Right lung (tissue), 5 donors: ENCODE data around the gene DYNLRB1. TPM values are rescaled to one million over a fixed set of nuclear protein-coding genes. Genes with fewer than 3 reads are reported as not detected.
A peak's percentile ranks its signal among the peaks of the same experiment; 100 is the strongest.

Experiments used
- DNase-seq, 2 donors: peaks; one replicate each; pipeline ENCODE4 v3.0.0-alpha.2; 2013
- polyA plus RNA-seq, 5 donors: library from polyadenylated mRNA; unstranded; fragments of 120-200 nt; gene quantifications; one replicate each; pipeline versions ENCODE4 v1.2.1 to v1.2.3, GENCODE V29; 2013; ENCODE audit warnings: inconsistent platforms in 1 of 5, low replicate concordance in 1 of 5; ENCODE audit not compliant: insufficient read length in 5 of 5, insufficient read depth in 1 of 5

The DYNLRB1 gene
- polyA plus RNA-seq, 5 donors, result 137 to 175 (median 150) TPM

DNA sequence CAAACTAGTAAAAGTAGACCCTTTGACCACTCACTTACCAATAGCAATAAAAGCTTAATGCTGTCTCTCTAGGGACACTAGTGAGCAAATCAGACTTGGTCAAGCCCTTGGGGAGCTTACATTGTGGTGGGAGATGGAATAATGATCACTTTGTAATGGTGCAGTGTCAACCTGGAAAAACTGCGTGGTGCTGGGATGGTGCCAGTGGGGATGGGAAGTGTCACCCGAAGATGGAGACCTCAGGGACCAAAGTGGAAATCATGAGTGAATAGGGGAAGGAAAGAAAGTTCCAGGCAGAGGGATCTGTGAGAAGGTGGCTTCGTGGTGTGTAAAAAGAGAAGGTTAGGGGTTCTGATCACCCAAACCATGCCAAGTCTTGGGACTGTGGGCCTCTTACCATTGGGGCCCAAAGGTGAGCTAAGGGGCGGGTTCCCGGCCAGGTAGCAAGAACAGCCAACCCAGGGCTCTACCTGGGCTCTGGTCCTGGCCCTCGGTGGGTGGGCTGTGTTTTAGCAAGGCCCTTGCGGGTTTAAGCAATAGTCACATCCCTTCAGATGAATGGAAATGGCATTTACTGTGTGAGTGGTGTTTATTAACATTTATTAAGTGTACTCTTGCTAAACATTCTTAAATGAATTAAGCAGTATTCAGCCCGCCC, 15.5 kb downstream of the DYNLRB1 start:
- DNase-seq, result no peak

- no peak for DNase-seq
These were observed 16.1 kb downstream of the DYNLRB1 start for GRCh38 chr20:34532320-34532719.

DNA sequence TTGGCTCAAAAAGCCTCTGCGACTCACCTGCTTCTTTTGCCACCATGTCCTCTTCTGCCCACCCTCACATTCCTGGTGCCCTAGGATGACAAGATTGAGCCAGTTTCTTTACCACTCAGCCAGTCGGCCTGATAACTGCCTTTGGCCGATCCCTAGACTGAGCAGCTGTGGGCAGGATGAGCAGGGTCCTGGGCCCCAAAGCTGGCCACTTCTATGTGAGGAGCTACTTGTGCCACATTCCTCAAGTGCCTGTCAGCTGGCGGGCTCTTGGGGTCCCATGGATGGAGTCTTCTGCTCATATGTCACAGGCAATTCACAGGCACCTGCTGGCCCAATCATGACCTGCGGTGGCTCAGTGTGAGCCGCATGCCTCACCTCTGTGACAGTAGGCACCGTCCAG, 16.5 kb downstream of the DYNLRB1 start:
- no peak for DNase-seq

- no peak for DNase-seq
These were observed 18.4 kb downstream of the DYNLRB1 start for GRCh38 chr20:34534391-34535165.

DNA sequence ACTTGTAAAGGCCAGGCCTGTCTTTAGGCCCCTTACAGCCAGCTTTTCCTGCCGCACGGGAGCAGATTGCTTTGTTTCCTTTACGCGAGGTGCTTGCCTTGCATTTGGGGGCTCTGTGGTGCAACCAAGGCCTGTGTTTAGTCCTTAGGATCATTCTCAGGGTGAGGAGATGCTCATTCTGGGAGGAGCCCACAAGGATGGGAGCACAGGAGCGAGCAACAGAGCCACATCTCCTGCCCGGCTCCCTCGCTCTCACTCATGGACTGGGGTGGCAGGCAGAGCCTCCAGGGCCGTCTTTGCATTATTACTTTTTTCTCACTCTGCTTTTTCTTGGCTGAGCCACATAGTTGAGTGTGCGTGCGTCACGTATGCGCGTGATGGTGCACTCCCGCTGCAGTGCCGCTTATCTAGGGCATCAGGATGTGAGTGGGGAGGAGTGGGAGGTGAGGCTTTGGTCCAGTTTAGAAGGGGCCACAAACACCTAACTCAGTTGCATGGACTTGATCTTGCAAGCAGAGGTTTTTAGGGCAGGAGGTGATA, 19.1 kb downstream of the DYNLRB1 start:
- DNase-seq, result no peak

- DNase-seq, result no peak
These were observed 19.6 kb downstream of the DYNLRB1 start for GRCh38 chr20:34535857-34536256.

DNA sequence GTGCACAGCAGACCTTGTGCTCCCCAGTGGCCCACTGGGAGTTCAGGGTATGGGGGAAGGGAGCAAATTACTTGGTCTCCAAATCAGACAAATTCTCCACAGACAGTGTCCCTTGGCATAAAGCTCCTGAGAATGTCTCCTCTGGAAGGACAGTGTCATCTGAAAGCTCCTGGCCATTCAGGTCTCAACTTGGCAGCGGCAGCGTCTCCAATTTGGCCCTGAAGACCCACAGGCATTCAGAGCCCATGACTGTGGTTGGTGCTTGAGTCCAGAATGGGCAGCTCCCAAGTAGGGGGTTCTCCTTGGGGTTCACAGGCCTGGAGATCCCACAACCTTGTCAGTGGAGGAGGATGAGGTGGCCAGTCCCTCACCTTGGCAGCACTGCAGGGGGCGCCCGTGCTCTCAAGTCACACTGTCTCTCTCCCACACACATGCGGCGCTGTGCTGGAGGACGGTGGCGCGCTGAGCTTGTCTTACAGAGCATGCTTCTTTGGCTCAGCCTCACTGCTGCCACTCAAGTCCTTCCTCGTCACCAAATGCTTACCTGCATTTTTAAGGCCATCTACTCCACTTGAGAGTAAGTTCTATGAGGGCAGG, 20.7 kb downstream of the DYNLRB1 start:
- DNase-seq, result no peak

GRCh38 chr20:34537651-34538050, 21.4 kb downstream of the DYNLRB1 start:
- DNase-seq, result no peak

GRCh38 chr20:34538671-34539123, 22.5 kb downstream of the DYNLRB1 start:
- no peak for DNase-seq

- no peak for DNase-seq
These were observed 23.5 kb downstream of the DYNLRB1 start for GRCh38 chr20:34539756-34540155.

DNA sequence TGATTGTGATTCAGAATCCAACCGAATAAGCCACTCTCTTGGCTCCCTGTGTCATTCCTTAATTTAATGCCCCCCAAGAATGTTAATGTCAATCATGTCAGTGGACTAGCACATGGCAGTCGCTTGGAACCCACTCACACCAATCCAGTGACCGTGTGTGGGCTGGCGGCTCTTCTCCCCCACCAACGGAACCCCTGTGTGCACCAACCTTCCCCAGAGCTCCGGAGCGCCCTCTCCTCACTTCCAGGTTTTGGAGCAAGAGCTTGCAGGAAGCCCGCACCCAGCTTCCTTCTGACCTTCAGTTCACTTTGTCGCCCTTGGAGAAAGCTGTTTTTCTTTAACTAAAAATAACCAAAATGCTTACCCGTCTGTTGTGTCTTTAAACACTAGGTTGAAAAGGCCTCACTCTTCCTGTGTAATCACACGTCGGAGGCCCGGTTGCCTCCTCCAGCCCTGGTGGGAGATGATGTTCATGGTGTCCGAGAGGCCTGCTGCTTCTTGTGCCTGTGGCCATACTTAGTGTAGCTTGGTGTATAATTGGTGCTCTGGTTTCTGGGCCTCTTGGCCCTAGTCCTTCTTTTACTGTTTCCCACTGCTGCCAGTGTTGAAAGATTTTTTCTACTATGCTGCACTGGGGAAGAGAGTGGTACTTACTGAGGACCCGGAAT, 24.5 kb downstream of the DYNLRB1 start:
- no peak for DNase-seq

DNA sequence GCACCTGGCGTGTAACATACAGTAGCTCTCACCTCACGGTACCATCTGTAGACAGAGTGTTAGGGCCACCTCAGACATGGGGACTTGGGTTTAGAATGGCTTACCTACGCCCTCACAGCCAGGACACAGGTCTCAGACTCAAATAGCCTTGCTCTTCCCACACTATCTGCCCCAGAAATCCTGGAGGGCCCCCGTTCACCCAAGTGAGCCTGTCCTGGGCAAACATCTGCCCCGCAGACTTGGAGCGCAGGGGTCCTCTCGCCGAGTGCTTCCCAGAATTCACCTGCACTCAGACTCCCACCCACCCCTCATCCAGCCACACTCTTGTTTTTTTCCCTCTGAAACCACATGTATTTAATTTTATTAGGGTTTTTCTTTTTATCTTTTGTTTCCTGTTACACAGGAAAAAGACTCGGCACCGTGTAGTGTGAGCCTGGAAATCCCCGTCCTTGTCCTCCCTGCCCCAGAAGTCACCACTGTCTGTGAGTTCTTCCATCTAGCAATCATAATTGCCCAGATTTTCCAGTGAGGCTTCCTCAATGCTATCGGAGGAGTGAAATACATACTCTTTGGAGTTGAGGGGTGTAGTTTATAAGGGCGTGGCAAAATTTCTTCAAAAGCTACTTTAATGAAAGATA, 25.2 kb downstream of the DYNLRB1 start:
- DNase-seq, result no peak

DNA sequence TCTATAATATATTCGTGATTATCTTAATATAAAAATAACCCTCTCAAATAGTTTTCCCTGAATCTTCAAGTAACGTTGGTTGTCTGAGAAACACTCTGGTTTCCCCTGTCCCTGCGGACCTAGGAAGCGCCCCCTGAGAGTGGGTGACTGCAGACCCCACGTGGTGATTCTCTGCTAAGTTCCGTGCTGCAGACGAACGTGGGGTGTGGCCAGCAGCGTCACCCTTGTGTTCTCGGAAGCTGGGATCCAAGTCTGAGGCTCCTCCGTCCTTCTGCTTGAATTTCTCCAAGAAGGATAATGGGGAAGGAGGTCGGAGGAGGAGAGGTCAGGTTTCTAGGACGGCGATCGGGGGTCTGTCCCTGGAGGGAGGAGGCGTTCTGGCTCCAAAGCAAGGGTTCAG, 25.7 kb downstream of the DYNLRB1 start:
- DNase-seq, result no peak

DNA sequence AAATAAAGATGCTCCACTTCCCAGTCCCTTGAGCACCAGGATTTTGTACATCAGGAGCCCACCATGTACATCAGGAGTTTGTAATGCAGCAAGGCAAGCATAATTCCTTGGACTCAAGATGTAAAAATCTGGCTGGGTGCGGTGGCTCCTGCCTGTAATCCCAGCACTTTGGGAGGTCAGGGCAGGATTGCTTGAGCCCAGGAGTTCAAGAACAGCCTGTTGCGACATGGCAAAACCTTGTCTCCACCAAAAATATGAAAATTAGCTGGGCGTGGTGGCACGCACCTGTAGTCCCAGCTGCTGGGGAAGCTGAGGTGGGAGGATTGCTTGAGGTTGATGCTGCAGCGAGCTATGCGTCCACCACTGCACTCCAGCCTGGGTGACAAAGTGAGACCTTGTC, 26.2 kb downstream of the DYNLRB1 start:
- DNase-seq, result no peak

DNA sequence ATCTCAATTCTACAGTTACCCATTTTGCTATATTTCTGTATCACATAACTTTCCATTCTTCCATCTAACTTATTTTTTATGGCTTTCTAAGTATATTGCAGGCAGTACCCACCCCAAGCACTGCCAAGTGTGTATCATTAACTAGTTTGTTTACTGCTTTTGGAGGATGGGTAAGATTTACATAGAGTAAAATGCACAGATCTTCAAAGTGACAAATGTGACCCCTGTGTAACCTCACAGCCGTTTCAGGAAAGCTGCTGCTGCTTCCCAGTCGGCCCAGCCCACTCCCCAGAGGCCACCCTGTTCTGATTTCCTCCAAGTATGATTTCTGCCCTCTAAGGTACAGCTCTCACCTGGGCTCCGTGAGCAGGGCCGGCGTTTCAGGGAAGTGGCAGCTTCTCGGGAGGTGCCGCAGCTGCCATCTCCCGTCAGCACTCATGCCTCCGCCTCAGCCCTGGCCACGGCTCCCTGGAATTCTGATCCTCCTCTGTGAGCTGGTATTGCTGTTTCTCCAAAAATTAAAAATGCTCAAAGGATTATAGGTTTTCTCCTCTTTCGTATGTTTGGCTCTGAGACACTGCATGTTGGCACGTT, 27.3 kb downstream of the DYNLRB1 start:
- no peak for DNase-seq

DNA sequence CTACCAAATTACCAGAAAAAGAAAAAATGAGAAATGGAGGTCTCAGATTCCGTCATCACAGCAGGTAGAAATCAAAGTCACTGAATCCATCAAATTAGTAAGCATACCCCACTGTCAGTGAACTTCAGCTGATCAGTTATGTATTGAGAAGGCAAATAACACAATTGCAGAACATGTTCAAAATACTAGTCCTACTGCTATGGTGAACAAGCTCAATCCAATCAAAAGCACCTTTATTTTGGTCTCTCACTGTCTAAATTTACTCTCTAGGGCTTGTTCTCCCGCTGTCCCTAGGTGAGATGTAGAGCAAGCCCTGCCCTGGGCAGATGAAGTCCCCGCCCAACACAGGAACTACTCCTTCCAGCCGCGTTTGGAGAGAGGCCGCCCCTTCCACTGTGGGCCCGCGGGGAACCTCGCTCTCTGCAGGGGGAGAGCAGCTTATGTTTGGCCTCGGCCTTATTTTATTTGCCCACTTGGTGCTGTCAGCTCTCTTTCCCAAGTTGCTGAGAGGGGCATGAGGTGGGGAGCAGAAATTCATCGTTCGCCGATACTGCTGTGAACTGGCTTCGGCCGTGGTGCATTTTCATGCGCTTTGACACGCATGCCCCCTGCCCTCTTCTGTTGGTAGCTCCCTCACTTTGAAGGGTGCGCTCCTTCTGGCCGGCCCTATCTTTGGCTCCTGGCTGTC, 28.0 kb downstream of the DYNLRB1 start:
- peak in 1 of 2 donors; percentile 20 for DNase-seq

- DNase-seq, result no peak
These were observed 30.5 kb downstream of the DYNLRB1 start for GRCh38 chr20:34546751-34547181.

DNA sequence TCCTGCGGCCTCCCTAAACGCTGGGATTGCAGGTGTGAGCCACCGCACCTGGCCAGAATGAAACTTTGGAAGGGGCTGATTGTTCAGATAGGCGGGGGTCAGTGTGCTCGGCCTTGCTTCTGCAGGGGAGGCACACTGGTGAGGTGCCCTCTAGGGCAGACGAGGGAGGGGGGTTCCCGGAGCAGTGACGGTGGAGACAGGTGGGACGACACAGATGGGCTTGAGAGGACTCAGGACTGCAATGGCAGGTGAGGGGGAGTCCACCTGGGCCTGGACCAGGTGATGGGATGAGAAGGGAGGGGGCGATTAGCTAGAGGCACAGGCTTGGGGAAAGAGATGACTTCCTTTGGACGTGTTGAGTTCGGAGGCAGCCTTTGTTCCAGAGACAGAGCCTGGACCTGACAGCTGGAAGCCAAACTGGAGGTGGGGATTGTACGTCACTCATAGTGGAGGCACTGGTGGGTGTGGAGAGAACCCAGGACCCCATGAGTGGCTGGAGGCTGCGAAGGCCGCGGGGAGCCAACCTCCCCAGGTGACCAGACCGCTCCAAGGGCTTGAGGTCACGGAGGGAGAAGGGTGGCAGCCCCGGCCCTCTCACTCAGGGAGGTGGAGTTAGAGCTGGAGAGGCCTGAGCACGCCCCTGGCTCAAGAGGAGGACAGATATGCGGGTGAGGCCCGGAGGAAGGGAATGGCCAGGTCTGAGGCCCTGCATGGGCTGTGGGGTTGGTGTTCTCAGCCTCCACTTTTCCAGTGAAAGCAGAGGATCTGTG, 31.8 kb downstream of the DYNLRB1 start:
- no peak for DNase-seq

DNA sequence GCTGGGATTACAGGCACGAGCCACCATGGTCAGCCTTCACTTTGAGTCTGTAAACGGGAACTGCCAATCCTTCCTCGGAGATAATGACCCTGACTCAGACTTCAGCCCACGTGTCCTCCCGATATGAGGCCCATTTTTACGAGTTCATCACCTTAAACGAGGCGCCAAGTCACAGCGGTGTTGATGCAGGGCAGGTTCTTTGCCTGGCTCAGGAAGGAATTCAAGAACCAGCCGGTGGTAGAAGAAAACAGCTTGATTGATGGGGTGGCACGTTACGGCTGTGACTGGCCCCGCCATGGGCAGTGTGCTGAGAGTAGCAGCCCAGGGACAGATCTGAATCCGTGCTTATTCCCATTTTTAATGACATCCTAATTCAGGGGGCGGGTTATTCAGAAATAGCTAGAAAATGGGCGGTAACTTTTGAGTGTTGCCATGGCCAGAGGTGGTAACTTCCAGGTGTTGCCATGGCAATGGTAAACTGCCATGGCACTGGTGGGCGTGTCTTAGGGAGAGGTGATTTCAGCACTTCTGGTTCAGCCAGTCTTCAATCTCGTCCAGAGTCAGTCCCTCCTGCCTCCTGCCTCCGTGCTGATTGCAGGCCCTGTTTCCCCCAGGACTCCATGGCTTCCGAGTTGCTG, 33.2 kb downstream of the DYNLRB1 start:
- DNase-seq, result peak in 1 of 2 donors; percentile 43
